HG03378 (cell line): Measurements from ENCODE around the gene ZBTB34.

Source experiments
- ATAC-seq: cut with Tn5 transposase; IDR thresholded peaks from one replicate; pipeline ENCODE4 v1.9.1; 2021; ENCODE audit warnings: mild to moderate bottlenecking, moderate library complexity; ENCODE audit not compliant: unreplicated experiment

Gene ZBTB34

DNA sequence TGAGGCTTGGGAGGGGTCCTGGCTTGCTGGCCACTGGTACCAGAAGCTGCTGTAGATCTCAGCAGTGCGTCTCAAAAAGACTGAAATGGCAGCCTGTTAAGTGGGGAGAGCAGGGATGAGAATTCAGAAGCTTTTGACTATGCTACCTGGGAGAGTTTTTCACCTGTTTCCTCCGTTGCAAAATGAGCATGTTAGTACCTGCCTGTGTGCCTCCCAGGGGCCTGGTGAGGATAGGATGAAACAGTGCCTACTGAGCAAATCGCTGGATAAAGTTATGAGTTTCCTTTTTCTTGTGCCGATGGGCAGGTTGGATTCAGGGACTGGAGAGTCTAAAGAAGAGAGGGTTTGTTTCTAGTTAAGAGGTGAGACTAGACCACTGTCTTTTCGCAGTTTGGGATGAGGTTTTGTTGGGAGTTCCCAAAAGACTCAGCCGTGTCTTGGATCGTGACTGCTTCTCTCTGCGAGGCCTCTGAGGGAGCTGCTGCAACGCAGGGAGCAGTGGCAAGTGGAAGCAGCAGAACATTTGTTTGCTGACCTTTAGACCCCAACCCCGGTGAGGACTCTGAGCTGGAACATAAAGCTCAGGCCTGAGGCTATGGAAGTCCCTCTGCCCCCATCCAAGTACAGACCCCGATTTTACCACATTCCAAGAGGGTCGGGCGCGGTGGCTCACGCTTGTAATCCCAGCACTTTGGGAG lies 55.6 kb downstream of the ZBTB34 start:
- no peak for ATAC-seq

DNA sequence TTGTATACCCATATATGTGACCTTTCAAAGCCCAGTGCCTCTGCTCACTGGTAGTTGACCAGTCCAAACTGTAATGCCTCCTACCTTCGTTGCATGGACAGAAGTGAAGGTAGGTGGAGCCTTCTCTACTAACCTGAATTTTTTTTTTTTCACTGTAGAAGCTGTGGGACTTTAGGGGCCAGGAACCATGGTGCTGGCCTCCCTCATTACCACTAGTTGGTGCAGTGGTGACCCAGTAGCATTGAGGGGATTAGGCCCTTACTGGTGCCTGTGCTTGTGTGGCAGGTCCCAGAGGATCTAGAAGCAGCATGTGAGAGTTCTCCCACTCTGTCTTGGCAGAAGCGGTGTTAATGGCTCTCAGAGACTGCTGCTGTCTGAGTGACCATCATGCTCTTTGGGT lies 56.5 kb downstream of the ZBTB34 start:
- no peak for ATAC-seq

DNA sequence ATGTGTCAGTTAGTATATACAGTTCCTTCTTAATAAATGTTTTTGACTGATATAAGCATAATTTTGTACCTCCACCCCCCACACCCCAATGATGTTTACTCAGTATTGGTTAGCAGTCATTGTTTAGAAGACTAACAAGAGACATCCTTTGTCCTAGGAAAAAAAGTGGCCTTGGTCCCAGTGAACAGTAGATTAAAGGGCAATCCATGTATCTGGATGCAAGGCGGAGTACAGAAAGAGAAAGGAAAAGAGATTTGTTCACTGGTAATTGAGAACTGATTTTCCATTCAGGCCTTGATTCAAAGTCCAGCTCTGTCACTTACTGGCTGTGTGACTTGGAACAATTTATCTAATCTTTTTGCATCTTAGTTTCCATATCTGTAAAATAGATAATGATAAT lies 58.8 kb downstream of the ZBTB34 start:
- no peak for ATAC-seq

DNA sequence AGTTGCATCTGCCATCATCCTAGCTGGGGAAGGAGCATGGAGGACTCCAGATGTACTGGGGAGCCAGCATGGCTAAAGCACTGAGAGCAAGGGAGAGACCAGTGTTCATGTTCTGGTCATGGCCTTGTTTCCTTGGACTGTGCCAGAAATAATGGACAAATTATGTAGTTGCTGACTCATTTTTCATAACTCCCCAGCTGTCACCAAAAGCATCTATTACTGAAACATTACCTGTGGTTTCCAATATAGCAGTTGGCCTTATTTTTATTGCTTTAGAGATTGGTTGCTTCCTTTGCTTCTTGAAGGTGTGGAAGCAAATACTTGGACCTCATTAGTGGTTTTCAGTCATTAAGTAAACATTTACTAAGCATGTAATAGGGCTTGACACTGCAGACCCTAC lies 65.4 kb downstream of the ZBTB34 start:
- ATAC-seq, result no peak

DNA sequence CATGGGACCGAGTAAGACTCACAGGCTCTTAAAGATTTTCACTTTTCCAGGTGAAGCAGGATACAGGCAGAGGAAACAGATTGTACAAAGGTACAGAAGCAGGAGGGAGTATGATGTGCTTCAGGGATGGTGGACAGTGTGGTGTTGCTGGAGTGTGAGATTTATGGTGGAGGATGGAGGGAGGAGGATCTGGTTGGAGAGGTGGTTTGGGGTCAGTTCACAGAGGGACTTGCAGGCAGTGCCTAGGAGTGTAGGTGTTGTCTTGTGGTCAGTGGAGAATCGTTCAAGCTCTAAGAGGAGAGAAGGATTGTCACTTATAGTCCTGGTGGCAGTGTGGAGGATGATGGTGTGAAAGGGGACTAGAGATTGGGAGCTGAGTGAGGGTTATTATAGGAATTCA lies 65.9 kb downstream of the ZBTB34 start:
- no peak for ATAC-seq

DNA sequence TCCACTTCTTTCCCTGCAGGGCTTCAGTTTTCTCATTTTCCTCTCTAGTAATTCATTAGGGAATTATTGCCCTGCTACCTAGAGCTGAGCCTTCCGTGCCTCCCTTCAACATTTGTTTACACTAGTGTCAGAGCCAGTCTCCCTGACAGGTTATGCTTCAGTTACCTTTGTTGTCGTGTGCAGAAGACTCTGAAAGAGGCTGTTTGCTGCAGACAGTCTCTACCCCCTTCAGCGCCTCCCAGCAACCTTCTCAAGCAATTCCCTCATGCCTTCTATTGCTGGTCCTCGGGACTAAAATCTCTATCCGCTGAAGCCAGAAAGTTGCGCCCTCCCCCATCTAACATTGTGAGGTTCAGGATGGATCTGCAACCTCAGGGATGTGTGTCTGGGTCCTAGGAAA lies 67.0 kb downstream of the ZBTB34 start:
- no peak for ATAC-seq

DNA sequence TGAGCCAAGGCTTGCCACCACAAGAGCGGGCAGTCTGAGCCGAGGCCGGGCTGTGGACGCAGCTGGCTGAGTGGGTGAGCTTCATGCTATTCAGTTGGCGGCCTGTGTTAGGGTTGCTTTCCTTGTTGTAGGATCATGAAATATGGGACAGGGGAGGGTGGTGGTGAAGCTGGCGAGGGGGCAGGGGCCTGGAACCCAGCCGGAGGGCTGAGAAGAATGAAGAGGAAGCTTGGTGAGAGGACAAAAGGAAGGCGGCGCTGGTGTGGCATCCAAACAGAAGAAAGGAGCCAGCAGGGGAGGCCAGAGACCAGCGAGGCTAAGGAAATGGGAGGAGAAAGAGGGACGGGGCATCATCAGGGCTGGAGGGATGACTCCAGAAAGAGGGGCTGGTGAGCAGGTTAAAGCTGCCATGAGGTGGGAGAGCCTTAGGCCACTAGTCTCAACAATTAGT lies 72.5 kb downstream of the ZBTB34 start:
- ATAC-seq, result no peak

DNA sequence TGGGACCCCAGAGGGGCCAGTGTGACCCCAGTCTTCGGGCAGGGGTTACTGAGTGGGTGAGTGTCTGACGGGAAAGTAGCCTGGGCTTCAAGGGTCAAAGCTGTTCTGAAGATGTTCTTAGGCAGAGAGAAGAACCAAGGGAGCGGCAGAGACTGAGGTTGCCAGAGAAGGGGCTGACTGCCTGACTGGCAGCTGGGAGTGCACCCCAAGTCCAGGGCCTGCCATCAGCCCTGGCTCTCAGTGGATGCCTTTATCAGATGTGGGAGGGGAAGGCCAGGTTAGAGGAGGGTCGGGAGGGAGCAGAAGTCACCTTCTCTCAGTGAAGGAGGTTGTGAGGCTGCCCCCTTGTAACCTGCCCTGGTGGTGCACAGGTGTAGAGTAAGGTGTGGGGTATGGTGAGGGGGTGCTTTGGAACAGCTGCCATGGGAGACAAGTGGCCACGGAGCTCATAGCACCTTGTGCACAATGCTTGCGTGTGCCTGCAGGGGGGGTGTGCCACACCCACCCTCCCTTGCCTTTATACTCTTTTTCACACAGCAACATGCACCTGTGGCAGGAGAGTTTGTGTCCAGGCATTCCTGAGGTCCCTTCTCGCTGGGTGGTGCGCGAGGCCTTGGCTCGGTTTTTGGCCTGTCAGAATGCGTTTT lies 73.0 kb downstream of the ZBTB34 start:
- ATAC-seq, result no peak

DNA sequence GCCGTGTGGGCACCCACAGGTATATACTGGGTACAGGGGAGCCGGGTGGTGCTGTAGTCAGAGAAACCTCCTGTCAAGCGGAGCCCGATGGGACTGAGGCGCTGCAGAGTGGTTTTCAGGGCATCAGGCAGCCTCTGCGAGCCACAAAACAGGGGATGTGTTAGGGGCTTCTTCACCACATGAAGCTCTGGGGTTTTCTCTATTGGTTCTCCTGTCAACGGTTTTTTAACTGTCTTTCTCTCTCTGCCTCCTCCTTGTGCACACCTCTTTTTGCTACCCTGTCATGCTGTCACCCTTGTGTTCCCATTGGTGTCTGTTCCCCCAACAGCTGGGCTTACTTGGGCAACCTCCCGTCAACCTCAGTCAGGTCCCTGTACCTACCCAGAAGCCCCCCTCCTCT lies 74.0 kb downstream of the ZBTB34 start:
- ATAC-seq, result no peak
